Endothelial cell of umbilical vein (primary cell): ENCODE data around the gene DSE.

Experiments
- CTCF ChIP-seq, 2 donors: IDR thresholded peaks; 1 replicate in 1 of 2; 2 replicates in 1 of 2; pipeline ENCODE4 v1.5.1; 2011; ENCODE audit warnings: low read length in 2 of 2, mild to moderate bottlenecking in 2 of 2, moderate library complexity in 2 of 2, control low read depth in 1 of 2, inconsistent platforms in 1 of 2, low read depth in 1 of 2; ENCODE audit not compliant: insufficient read depth in 1 of 2; ENCODE audit errors: extremely low read depth in 1 of 2
- EZH2 ChIP-seq: IDR thresholded peaks from 2 replicates; pipeline ENCODE4 v1.6.1; 2012; ENCODE audit warnings: borderline replicate concordance, low read depth, mild to moderate bottlenecking, moderate library complexity, low read length, inconsistent platforms; ENCODE audit not compliant: severe bottlenecking
- FOS ChIP-seq: IDR thresholded peaks from 2 replicates; pipeline ENCODE4 v1.6.1; 2011; ENCODE audit warnings: mild to moderate bottlenecking, low read length, moderate library complexity, borderline replicate concordance; ENCODE audit not compliant: insufficient read depth
- MYC ChIP-seq: IDR thresholded peaks from one replicate; pipeline ENCODE4 v1.6.1; 2011; ENCODE audit warnings: mild to moderate bottlenecking, low read depth, low read length
- POLR2A ChIP-seq: IDR thresholded peaks from 2 replicates; pipeline ENCODE4 v1.6.1; 2012; ENCODE audit warnings: low read depth, mild to moderate bottlenecking, control low read depth, low read length
- POLR2AphosphoS5 ChIP-seq: IDR thresholded peaks from 2 replicates; pipeline ENCODE4 v1.6.1; 2012; ENCODE audit warnings: low read depth, mild to moderate bottlenecking, control low read depth, low read length, moderate library complexity; ENCODE audit not compliant: insufficient read depth

GRCh38 chr6:116369540-116369939 is 1.2 kb upstream of the DSE start:
- TF ChIP-seq EZH2 (no peak), CTCF (IDR thresholded peaks at IDR 0.05; ENCODE audit: extremely low read depth in 1 of 2, insufficient read depth in 1 of 2, low read depth in 1 of 2, low read length in 2 of 2) (no peak), POLR2A (no peak), MYC (no peak), POLR2AphosphoS5 (no peak), FOS (no peak)
